PFSK-1 (cell line): ENCODE results near the gene CAMKK2.

ENCODE experiments used
- POLR2AphosphoS5 ChIP-seq: IDR thresholded peaks from 2 replicates; pipeline ENCODE4 v1.6.1; 2012; ENCODE audit warnings: low read depth, mild to moderate bottlenecking, control low read depth, low read length, moderate library complexity
- SIN3A ChIP-seq: IDR thresholded peaks from 2 replicates; pipeline ENCODE4 v1.6.1; 2012; ENCODE audit warnings: mild to moderate bottlenecking, low read length, moderate library complexity, borderline replicate concordance; ENCODE audit not compliant: insufficient read depth
- TF ChIP-seq, protein P1 (sequence below), 2 experiments: IDR thresholded peaks; 2 replicates each; pipeline versions ENCODE4 v1.6.1 to v1.8.0; 2011 to 2012; ENCODE audit warnings: low read depth in 2 of 2, low read length in 2 of 2, control low read depth in 1 of 2, inconsistent platforms in 1 of 2, mild to moderate bottlenecking in 1 of 2, moderate library complexity in 1 of 2; ENCODE audit not compliant: insufficient read depth in 1 of 2

DNA sequence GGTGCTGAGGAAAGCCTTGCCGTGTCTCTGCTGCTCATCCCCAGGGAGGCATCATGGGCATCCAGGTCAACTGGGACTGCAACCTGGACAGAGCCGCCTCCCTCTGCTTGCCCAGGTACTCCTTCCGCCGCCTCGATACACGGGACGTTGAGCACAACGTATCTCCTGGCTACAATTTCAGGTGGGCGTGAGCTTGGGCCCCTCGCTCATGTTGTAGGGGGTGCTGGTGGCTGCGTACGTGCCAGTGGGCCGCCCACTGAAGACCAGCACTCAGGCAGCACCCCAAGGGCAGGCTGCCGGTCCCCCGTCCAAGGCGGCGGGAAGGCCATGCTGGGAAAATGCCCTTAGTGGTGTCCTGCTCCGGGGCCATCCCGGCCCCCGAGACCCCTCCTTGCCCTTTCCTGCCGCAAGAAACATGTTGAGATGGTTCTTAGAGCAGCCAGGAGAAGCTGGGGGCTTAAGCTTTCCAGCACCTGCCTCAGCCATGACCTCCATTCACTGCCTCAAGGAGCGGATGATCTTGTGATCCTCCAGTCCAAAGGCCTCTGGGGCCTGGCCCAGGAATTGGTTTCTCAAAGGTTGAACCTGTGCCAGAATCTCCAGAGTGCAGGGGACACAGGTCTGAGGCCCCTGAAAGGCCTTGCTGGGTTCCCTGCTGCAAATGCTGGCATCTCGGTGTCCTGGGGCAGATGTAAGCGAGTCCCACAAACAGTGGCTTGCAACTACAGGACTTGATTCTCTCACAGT, 67.4 kb downstream of the CAMKK2 start:
- TF ChIP-seq, protein P1, sequence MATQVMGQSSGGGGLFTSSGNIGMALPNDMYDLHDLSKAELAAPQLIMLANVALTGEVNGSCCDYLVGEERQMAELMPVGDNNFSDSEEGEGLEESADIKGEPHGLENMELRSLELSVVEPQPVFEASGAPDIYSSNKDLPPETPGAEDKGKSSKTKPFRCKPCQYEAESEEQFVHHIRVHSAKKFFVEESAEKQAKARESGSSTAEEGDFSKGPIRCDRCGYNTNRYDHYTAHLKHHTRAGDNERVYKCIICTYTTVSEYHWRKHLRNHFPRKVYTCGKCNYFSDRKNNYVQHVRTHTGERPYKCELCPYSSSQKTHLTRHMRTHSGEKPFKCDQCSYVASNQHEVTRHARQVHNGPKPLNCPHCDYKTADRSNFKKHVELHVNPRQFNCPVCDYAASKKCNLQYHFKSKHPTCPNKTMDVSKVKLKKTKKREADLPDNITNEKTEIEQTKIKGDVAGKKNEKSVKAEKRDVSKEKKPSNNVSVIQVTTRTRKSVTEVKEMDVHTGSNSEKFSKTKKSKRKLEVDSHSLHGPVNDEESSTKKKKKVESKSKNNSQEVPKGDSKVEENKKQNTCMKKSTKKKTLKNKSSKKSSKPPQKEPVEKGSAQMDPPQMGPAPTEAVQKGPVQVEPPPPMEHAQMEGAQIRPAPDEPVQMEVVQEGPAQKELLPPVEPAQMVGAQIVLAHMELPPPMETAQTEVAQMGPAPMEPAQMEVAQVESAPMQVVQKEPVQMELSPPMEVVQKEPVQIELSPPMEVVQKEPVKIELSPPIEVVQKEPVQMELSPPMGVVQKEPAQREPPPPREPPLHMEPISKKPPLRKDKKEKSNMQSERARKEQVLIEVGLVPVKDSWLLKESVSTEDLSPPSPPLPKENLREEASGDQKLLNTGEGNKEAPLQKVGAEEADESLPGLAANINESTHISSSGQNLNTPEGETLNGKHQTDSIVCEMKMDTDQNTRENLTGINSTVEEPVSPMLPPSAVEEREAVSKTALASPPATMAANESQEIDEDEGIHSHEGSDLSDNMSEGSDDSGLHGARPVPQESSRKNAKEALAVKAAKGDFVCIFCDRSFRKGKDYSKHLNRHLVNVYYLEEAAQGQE (IDR thresholded peaks at IDR 0.05; ENCODE audit: insufficient read depth in 1 of 2, low read depth in 2 of 2, low read length in 2 of 2), result no peak
- TF ChIP-seq POLR2AphosphoS5 (no peak), SIN3A (no peak)
